Activated T-helper 2 cell treated with anti-CD3 and anti-CD28 coated beads, Interferon-gamma antibody, Interleukin-2, Interleukin-4, amounts not matched to agents 10 μg/mL and 5 μg/mL and 100 μg/mL, durations not matched to agents 14 hours and 24 hours and 36 hours (primary cell): ENCODE results near the gene ARHGEF7. TPM values are rescaled to one million over a fixed set of nuclear protein-coding genes. Genes with fewer than 3 reads are reported as not detected.

Experiments
- DNase-seq: peaks from one replicate; pipeline ENCODE4 v3.0.0; 2021; ENCODE audit warnings: low spot score
- H3K27ac Mint-ChIP-seq: one replicate; pipeline ENCODE4 v1.8.0; 2021; ENCODE audit warnings: mixed read lengths
- H3K27me3 Mint-ChIP-seq: one replicate; pipeline ENCODE4 v1.8.0; 2021; ENCODE audit warnings: low read depth, mixed read lengths
- H3K36me3 Mint-ChIP-seq: one replicate; pipeline ENCODE4 v1.8.0; 2021; ENCODE audit warnings: low read depth, mixed read lengths
- H3K4me1 Mint-ChIP-seq: one replicate; pipeline ENCODE4 v1.8.0; 2021; ENCODE audit warnings: low read depth, mixed read lengths
- H3K4me3 Mint-ChIP-seq: one replicate; pipeline ENCODE4 v1.8.0; 2021; ENCODE audit warnings: low read depth, mild to moderate bottlenecking, moderate library complexity, mixed read lengths
- H3K9me3 Mint-ChIP-seq: one replicate; pipeline ENCODE4 v1.8.0; 2021; ENCODE audit warnings: mixed read lengths
- intact Hi-C: fragments of 100-400 bp; cut with micrococcal nuclease; formaldehyde crosslinking; loops from one replicate; pipeline ENCODE4 v1.15.1; 2023
- total RNA-seq: library from RNA; stranded (reverse); gene quantifications from 2 replicates; pipeline ENCODE4 v1.2.3, GENCODE V29; 2022

The ARHGEF7 gene
- total RNA-seq, 1 donor from 2014 or later, result 76.0 TPM

DNA sequence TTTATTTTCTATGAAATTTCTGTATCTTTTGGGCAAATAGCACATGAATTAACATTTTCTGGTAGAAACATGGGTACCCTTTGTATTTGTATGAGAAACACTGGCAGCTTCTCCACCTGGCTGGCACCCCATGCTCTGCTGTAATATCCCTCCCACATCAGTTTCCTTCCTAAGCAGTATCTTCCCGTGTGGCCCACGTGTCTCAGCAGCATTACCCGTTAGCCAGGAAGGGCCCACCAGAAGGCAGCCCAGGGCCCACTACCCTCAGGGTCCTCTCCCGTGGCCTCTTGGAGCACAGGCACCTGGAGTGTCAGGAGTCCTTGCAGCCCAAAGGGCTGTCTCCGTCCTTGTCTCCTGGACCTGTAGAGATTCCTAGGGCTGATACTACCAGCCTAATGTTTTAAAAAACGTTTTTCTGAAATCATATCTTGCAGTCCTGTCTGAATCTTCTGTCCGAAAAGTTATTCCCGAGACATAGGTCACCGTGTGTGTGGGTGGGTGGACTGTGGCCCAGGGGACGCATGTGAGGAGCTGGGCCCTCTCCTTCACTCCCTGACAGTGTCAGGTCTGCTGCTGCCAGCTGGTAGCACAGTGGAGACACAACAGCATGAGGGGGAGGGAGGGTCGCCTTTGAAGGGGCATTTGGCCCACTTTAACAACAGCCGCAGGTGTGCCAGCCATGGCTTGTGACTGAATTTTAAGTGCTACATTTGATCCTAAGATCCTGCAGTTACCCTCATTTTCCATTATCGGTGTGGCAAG, 183.3 kb downstream of the ARHGEF7 start:
- Mint-ChIP-seq H3K9me3 (no peaks in the 10 kb centered on the region), H3K4me1 (peaks cover 25% of the 10 kb centered on the region), H3K27me3 (no peaks in the 10 kb centered on the region), H3K27ac (no peak overlapping the region), H3K4me3 (no peak overlapping the region), H3K36me3 (peaks cover 63% of the 10 kb centered on the region)
- intact Hi-C loops, result no loop called here
- no peak for DNase-seq

DNA sequence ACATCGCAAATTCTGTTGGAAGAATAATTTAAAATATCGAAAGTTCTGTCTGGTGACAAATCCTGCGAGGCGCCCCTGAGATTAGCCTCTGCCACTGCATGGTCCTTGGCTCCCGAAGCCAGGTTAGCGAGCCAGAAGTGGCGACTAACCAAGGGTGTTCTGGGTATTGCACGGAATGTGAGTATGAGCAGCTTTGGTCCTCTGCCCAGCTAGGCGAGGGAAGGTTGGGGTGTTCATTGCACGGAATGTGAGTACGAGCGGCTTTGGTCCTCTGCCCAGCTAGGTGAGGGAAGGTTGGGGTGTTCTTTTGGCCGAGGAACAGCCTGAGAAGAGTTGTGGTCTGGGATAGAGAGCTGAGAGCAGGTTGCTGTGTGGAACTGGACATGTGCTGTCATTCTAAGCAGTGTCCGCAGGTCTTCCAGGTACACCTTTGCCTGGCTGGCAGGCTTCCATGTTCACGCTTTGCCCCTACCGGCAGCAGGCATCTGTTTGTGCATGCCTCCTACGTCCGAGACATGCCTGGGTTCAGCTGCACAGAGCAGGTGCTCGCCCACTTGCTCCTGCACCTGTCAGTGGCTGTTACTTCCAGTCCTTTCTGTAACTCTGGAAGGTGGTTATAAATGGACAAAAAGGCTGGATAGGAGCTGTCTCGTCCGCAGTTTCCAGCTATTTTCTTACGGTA, 187.1 kb downstream of the ARHGEF7 start:
- intact Hi-C loops, result no loop called here
- H3K4me3 Mint-ChIP-seq, result no peak overlapping the region
- no peaks in the 10 kb centered on the region for H3K9me3 Mint-ChIP-seq
- H3K36me3 Mint-ChIP-seq, result peaks cover 72% of the 10 kb centered on the region
- H3K27ac Mint-ChIP-seq, result no peak overlapping the region
- H3K4me1 Mint-ChIP-seq, result peaks cover 17% of the 10 kb centered on the region
- no peaks in the 10 kb centered on the region for H3K27me3 Mint-ChIP-seq
- DNase-seq, result no peak

DNA sequence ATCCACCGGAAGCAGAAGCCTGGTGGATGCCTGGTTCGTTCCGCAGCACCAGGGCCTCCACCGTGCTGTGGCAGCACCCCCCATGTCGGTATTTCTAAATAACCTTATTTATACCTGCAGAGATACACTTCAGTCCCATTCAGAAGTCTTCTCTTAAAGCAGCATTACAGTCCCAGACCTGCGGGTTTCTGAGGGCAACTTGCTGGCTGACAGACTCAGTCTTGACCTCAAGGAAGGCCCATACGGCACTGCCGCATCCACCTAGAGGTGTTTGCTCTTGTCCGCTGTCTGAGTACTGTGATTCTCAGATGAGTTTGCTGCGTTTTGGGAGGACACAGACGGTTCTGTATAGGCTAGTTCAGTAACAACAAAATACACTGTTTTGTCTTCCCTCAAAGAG, 188.4 kb downstream of the ARHGEF7 start:
- peaks cover 78% of the 10 kb centered on the region for H3K36me3 Mint-ChIP-seq
- no peak overlapping the region for H3K27ac Mint-ChIP-seq
- H3K4me1 Mint-ChIP-seq, result peaks cover 17% of the 10 kb centered on the region
- intact Hi-C loops, result no loop called here
- no peaks in the 10 kb centered on the region for H3K9me3 Mint-ChIP-seq
- H3K27me3 Mint-ChIP-seq, result no peaks in the 10 kb centered on the region
- H3K4me3 Mint-ChIP-seq, result no peak overlapping the region
- no peak for DNase-seq

DNA sequence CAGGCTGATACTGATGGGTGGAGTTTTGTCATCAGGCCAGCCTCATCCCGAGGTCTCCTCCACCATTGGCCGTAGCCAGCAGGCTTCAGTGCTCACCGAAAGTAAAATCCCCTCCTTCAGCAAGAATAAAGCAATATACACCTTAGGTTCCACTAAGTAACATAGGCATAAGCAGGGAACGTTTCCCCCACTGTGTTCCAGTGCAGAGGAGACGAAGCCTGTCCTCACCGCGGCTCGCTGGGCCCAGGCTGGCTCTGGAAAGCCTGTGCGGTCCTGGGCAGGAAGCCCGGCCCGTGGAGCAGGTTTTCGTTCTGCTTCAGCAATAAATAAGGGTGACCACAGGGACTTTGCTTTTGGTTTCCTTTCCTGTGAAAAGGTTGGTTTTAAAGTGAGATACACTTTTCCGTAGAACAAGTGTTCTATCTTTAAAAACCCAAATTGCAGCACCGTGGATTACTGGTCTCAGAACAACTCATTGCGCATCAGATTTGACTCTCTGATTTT, 189.0 kb downstream of the ARHGEF7 start:
- Mint-ChIP-seq H3K27ac (peak overlapping the region; percentile 87), H3K4me3 (no peak overlapping the region), H3K27me3 (no peaks in the 10 kb centered on the region), H3K36me3 (peaks cover 81% of the 10 kb centered on the region), H3K9me3 (peaks cover 1% of the 10 kb centered on the region), H3K4me1 (peaks cover 17% of the 10 kb centered on the region)
- intact Hi-C loops, result no loop called here
- DNase-seq, result no peak

DNA sequence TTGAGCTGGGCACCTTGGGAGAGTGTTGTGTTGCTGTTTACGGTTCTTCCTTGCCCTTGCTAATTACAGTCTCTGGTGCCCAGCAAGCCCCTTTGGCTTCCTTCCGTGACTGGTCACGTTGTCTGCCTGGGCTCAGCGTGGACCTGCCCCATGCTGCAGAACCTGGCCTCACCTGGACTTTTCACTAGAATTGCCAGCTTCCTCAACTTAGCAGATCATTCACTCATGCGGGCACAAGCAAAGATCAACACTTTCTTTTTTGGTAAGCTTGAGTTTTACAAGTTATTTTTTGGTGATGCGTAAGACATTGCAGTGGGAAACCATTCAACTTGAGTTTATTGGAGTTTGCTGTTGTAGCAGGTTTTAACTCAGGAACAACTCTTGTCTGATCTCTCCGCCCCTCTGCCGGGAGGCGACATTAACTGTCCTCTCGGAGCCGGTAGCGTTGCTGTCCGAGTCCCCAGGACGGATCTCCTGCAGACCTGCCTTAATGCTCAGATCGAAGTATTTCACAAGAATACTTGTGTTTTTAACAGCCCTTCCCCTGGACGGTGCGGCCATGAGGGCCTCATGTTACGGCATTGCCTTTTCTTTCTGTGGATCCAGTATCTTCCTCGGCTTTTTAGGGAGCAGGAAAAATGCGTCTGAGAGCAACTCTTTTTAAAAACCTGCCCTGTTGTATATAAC, 189.6 kb downstream of the ARHGEF7 start:
- intact Hi-C loops, result no loop called here
- H3K9me3 Mint-ChIP-seq, result peaks cover 4% of the 10 kb centered on the region
- H3K27me3 Mint-ChIP-seq, result no peaks in the 10 kb centered on the region
- H3K4me1 Mint-ChIP-seq, result peaks cover 17% of the 10 kb centered on the region
- DNase-seq, result no peak
- peak overlapping the region; percentile 87 for H3K27ac Mint-ChIP-seq
- H3K36me3 Mint-ChIP-seq, result peaks cover 88% of the 10 kb centered on the region
- H3K4me3 Mint-ChIP-seq, result peak overlapping the region; percentile 27

DNA sequence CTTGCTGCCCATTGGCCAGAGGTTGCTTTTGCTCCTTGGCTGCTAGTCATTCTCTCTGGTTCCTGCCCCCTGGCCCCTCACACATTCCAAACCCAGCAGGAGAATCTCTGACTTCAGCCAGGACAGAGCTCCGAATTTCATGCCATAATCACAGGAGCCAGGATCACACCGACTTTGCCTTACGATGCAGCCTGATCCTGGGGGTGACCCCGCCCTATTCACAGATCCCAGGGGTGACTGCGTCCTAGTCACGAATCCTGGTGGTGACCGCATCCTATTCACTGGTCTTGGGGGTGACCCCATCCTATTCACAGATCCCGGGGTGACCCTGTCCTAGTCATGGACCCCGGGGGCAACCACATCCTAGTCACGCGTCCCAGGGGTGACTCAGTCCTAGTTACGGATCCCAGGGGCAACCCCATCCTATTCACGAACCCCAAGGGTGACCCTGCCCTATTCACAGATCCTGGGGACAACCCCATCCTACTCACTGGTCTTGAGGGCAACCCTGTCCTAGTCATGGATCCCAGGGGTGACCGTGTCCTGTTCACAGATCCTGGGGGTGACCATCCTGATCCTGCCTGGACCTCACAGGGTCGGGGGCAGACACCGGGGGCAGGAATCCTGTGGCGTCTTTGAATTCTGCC, 198.0 kb downstream of the ARHGEF7 start:
- H3K4me3 Mint-ChIP-seq, result no peak overlapping the region
- no peak for DNase-seq
- no peaks in the 10 kb centered on the region for H3K27me3 Mint-ChIP-seq
- peaks cover 44% of the 10 kb centered on the region for H3K36me3 Mint-ChIP-seq
- no peak overlapping the region for H3K27ac Mint-ChIP-seq
- intact Hi-C loops, result no loop called here
- H3K9me3 Mint-ChIP-seq, result peaks cover 9% of the 10 kb centered on the region
- no peaks in the 10 kb centered on the region for H3K4me1 Mint-ChIP-seq

DNA sequence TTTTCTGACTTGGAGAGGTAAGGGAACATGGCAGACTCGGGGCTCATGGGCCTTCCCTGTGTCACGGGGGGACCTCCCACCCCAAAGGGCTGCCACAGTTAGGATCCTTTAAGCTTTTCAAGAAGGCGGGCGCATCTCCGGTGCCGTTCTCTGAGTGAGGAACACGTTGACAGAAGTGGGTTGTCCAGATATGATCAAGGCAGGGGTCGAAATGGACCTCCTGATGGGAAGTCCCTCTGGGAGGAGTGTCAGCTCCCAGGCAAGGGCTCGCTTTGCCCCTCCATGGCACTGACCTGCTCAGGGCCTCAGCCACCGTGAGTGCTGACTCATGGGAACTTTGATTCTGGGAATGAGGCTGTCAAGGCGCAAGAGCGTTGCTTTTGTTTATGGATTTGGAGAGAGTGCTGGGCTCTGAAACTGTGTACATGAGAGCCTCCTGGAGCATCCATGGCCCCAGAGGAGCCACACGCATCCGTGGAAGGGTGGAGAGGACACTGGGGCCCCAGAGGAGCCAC, 198.9 kb downstream of the ARHGEF7 start:
- peaks cover 8% of the 10 kb centered on the region for H3K9me3 Mint-ChIP-seq
- H3K27me3 Mint-ChIP-seq, result no peaks in the 10 kb centered on the region
- peaks cover 35% of the 10 kb centered on the region for H3K36me3 Mint-ChIP-seq
- intact Hi-C loops, result no loop called here
- H3K4me3 Mint-ChIP-seq, result no peak overlapping the region
- H3K4me1 Mint-ChIP-seq, result no peaks in the 10 kb centered on the region
- DNase-seq, result no peak
- no peak overlapping the region for H3K27ac Mint-ChIP-seq

DNA sequence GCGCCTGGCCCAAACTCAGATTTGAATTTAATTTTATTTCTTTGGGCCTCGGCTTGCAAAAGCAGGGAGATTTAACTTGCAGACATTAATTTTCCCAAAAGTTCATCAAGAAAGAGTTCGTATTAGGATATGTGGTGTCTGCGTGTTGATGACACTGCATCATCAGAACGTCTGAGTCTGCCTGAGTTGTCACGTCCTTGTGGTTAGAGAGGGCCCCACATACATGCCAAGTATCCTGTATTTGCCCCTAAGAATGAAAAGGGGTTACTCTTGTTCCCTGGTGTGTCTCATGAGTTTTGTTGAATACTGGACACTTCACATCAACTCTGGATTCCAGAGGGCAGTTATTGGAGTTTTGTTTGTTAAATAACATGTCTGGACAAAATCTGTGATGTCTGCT, 199.7 kb downstream of the ARHGEF7 start:
- Mint-ChIP-seq H3K9me3 (peaks cover 5% of the 10 kb centered on the region), H3K27ac (no peak overlapping the region), H3K4me3 (no peak overlapping the region), H3K27me3 (no peaks in the 10 kb centered on the region), H3K4me1 (no peaks in the 10 kb centered on the region), H3K36me3 (peaks cover 26% of the 10 kb centered on the region)
- intact Hi-C loops, result no loop called here
- no peak for DNase-seq

DNA sequence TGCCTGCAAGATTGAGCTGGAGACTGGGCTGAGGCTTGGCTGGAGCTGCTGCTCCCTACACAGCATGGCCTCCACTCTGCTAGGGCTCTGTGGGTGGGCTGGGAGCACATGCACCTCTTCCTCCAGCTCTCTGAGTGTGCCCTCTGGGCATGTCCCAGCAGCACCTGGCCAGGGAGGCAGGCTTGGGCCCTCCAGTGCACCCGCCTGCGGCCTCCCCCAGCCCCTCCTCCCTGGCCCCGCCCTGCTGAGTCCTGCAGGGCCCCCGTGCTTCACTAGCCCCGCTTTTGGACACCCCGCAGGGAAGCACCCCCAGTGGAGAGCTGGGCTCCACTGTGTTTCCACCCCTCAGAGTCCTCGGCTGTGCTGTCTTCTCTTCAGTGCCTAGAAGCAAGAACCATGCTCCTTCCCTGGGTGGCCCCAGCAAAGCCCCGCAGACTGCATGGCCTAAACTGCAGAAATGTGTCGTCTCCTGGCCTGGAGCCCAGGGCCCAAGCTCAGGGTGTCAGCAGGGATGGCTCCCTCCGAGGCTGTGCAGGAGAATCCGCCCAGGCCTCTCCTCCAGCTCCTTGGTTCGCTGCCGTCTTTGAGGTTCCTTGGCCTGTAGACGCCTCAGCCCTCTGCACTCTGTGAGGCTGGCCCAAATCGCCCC, 200.4 kb downstream of the ARHGEF7 start:
- H3K4me3 Mint-ChIP-seq, result no peak overlapping the region
- DNase-seq, result no peak
- H3K9me3 Mint-ChIP-seq, result peaks cover 2% of the 10 kb centered on the region
- intact Hi-C loops, result no loop called here
- H3K27ac Mint-ChIP-seq, result no peak overlapping the region
- no peaks in the 10 kb centered on the region for H3K27me3 Mint-ChIP-seq
- H3K36me3 Mint-ChIP-seq, result peaks cover 21% of the 10 kb centered on the region
- no peaks in the 10 kb centered on the region for H3K4me1 Mint-ChIP-seq

DNA sequence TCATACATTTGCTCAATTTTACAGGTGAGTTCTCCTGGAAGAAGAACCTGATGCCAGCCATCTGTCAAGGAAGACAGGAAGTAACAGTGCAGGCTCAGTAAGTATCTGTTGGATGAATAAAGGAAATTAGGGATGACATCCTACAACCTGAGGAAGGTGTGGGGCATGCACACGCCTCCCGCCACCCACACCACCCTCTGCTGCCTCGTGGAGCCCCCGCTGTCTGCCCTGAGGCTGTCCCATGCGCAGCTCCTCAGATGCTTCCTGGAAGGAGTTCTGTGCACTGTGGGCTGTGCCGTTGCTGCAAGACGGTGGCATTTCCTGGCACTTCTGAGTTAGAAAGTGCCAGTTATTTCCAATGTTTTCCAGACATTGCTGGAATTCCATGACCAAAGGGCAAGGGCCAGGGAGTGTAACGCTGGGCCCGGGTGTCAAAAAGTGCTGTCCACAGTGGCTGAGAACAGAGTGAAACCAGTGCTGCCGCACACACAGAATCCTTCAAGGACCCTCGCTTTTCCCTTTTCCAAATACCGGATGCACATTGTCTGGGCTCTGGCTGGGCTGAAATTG, 201.1 kb downstream of the ARHGEF7 start:
- Mint-ChIP-seq H3K27ac (no peak overlapping the region), H3K4me1 (no peaks in the 10 kb centered on the region), H3K36me3 (peaks cover 13% of the 10 kb centered on the region)

DNA sequence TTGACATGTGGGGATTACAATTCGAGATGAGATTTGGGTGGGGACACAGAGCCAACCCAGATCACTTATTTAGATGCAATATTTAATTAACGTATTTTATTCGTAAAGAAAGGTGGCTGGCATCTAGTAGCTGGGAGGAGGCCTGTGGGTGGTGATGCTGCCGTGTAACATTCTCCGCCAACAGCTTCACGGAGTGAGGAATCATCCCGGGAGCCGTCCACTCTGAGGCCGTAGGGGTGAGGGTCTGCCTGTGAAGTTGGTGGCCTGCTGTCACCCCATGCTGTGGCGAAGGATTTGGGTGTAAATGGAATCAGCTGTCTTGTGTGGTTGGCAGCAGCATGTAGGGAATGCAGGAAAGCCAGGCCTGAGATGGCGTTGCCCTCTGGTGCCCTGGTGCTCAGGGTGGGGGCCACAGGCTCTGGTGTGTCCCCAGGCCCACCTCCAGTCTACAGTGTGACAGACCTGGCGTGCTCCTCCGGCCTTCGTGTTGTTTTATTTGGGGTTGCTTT, 202.0 kb downstream of the ARHGEF7 start:
- Mint-ChIP-seq H3K4me3 (no peak overlapping the region), H3K27ac (no peak overlapping the region), H3K27me3 (no peaks in the 10 kb centered on the region), H3K36me3 (peaks cover 6% of the 10 kb centered on the region), H3K4me1 (no peaks in the 10 kb centered on the region), H3K9me3 (no peaks in the 10 kb centered on the region)
- intact Hi-C loops, result no loop called here
- no peak for DNase-seq

More for the DNA sequence above, 201.1 kb downstream of the ARHGEF7 start:
- no peak for DNase-seq
- H3K9me3 Mint-ChIP-seq, result no peaks in the 10 kb centered on the region
- H3K4me3 Mint-ChIP-seq, result no peak overlapping the region
- H3K27me3 Mint-ChIP-seq, result no peaks in the 10 kb centered on the region
- intact Hi-C loops, result no loop called here
